Inflammatory macrophage (primary cell): ENCODE results near the gene MAP4K4.
A peak's percentile ranks its signal among the peaks of the same experiment; 100 is the strongest.
"Not testable (repeated sequence)": the region's sequence is repeated elsewhere in the genome, so short reads cannot be mapped to it uniquely, and the experiment has no call there.

ENCODE experiments used
- DNase-seq, 2 donors: peaks; one replicate each; pipeline ENCODE4 v3.0.0-alpha.2; 2020 to 2022

Gene MAP4K4

GRCh38 chr2:101769726-101770125 is 72.2 kb downstream of the MAP4K4 start:
- DNase-seq = not testable (repeated sequence)

GRCh38 chr2:101770726-101771125 is 73.2 kb downstream of the MAP4K4 start:
- peak; percentile 57 to 62 for DNase-seq

- no peak for DNase-seq
Observed at GRCh38 chr2:101771227-101771902, 73.9 kb downstream of the MAP4K4 start.

- no peak for DNase-seq
Observed at GRCh38 chr2:101771910-101772321, 74.4 kb downstream of the MAP4K4 start.

GRCh38 chr2:101773137-101773536 is 75.6 kb downstream of the MAP4K4 start:
- no peak for DNase-seq

GRCh38 chr2:101773961-101774360 is 76.5 kb downstream of the MAP4K4 start:
- peak; percentile 27 to 45 for DNase-seq

- DNase-seq = no peak
Observed at GRCh38 chr2:101775092-101775491, 77.6 kb downstream of the MAP4K4 start.

GRCh38 chr2:101775636-101776035 is 78.1 kb downstream of the MAP4K4 start:
- no peak for DNase-seq

GRCh38 chr2:101776172-101777043 is 78.9 kb downstream of the MAP4K4 start:
- DNase-seq = no peak

GRCh38 chr2:101777337-101777736 is 79.8 kb downstream of the MAP4K4 start:
- DNase-seq = no peak

GRCh38 chr2:101778102-101778501 is 80.6 kb downstream of the MAP4K4 start:
- no peak for DNase-seq

- no peak for DNase-seq
Observed at GRCh38 chr2:101779190-101779589, 81.7 kb downstream of the MAP4K4 start.

GRCh38 chr2:101779656-101780055 is 82.1 kb downstream of the MAP4K4 start:
- no peak for DNase-seq

- peak; percentile 63 for DNase-seq
Observed at GRCh38 chr2:101781326-101781725, 83.8 kb downstream of the MAP4K4 start.

GRCh38 chr2:101781791-101782426 is 84.4 kb downstream of the MAP4K4 start:
- DNase-seq = no peak

- DNase-seq = no peak
Observed at GRCh38 chr2:101782427-101782792, 84.9 kb downstream of the MAP4K4 start.

- DNase-seq = no peak
Observed at GRCh38 chr2:101787097-101787496, 89.6 kb downstream of the MAP4K4 start.

- no peak for DNase-seq
Observed at GRCh38 chr2:101788565-101788964, 91.1 kb downstream of the MAP4K4 start.

- DNase-seq = no peak
Observed at GRCh38 chr2:101788995-101789970, 91.8 kb downstream of the MAP4K4 start.

- no peak for DNase-seq
Observed at GRCh38 chr2:101790416-101790815, 92.9 kb downstream of the MAP4K4 start.

GRCh38 chr2:101790857-101791256 is 93.3 kb downstream of the MAP4K4 start:
- DNase-seq = no peak

- no peak for DNase-seq
Observed at GRCh38 chr2:101792208-101792607, 94.7 kb downstream of the MAP4K4 start.
